Vagina (tissue), 2 donors: Measurements from ENCODE around the gene CCDC197. TPM values are rescaled to one million over a fixed set of nuclear protein-coding genes. Genes with fewer than 3 reads are reported as not detected.
A peak's percentile ranks its signal among the peaks of the same experiment; 100 is the strongest.

ENCODE experiments used
- DNase-seq, 2 donors: peaks; one replicate each; pipeline ENCODE4 v3.0.0-alpha.2; 2017; ENCODE audit errors: extremely low spot score in 2 of 2
- H3K27ac ChIP-seq: fragments of 200-600 bp; sonication (generic); one replicate; pipeline ENCODE4 v1.5.1; 2019
- H3K27me3 ChIP-seq: fragments of 200-600 bp; sonication (generic); one replicate; pipeline ENCODE4 v1.5.1; 2019
- H3K36me3 ChIP-seq, 2 donors: fragments of 200-600 bp; sonication (generic); one replicate each; pipeline ENCODE4 v1.5.1; 2017 to 2019
- H3K4me1 ChIP-seq: fragments of 200-600 bp; sonication (generic); one replicate; pipeline ENCODE4 v1.5.1; 2019
- H3K4me3 ChIP-seq, 2 donors: fragments of 200-600 bp; sonication (generic); 1 replicate in 1 of 2; 2 replicates in 1 of 2; pipeline ENCODE4 v1.5.1; 2016 to 2019
- H3K9me3 ChIP-seq: fragments of 200-600 bp; sonication (generic); one replicate; pipeline ENCODE4 v1.5.1; 2019
- CTCF ChIP-seq, 3 experiments: fragments of 450-650 bp in 2 of 3; fragments of 200-600 bp in 1 of 3; sonication (generic) in 1 of 3; IDR thresholded peaks; one replicate each; pipeline ENCODE4 v1.5.1; 2017 to 2019; ENCODE audit warnings: antibody characterized with exemption in 3 of 3, mild to moderate bottlenecking in 2 of 3, moderate library complexity in 2 of 3
- POLR2A ChIP-seq, 2 donors: fragments of 450-650 bp; IDR thresholded peaks; one replicate each; pipeline ENCODE4 v1.6.1; 2017; ENCODE audit warnings: antibody characterized with exemption in 2 of 2, mild to moderate bottlenecking in 2 of 2, moderate library complexity in 2 of 2
- POLR2AphosphoS5 ChIP-seq, 2 donors: sonication (generic); formaldehyde crosslinking; IDR thresholded peaks; one replicate each; pipeline ENCODE4 v1.9.0; 2017; ENCODE audit warnings: antibody characterized with exemption in 2 of 2, mild to moderate bottlenecking in 2 of 2, low read depth in 1 of 2; ENCODE audit not compliant: insufficient read depth in 1 of 2
- intact Hi-C: fragments of 100-400 bp; cut with DNase I; formaldehyde crosslinking; loops from one replicate; pipeline ENCODE4 v1.15.1; 2023
- total RNA-seq: library from RNA; depleted of rRNA; stranded (reverse); fragments of >200 nt; gene quantifications from one replicate; pipeline ENCODE4 v1.2.3, GENCODE V29; 2016

Gene CCDC197
- total RNA-seq, 1 donor from 2014 or later, result not detected

- H3K9me3 ChIP-seq, result no peaks in the 10 kb centered on the region
- TF ChIP-seq POLR2A (IDR thresholded peaks at IDR 0.05) (no peak), POLR2AphosphoS5 (IDR thresholded peaks at IDR 0.05; ENCODE audit: insufficient read depth in 1 of 2, low read depth in 1 of 2) (peak in 1 of 2 donors; percentile 18)
- peaks cover 17% of the 10 kb centered on the region for H3K4me1 ChIP-seq
- H3K27ac ChIP-seq, result no peak overlapping the region
- H3K4me3 ChIP-seq, result no peak overlapping the region
- intact Hi-C loops, result no loop called here
- H3K36me3 ChIP-seq, result no peaks in the 10 kb centered on the region
- no peaks in the 10 kb centered on the region for H3K27me3 ChIP-seq
- no peak for DNase-seq
Observed at GRCh38 chr14:93954900-93955849, 41.9 kb upstream of the CCDC197 start.

GRCh38 chr14:93955850-93956481 is 41.1 kb upstream of the CCDC197 start:
- no peak overlapping the region for H3K4me3 ChIP-seq
- intact Hi-C loops, result no loop called here

GRCh38 chr14:93956514-93957332 is 40.4 kb upstream of the CCDC197 start:
- Histone ChIP-seq H3K9me3 (no peaks in the 10 kb centered on the region), H3K4me1 (peaks cover 17% of the 10 kb centered on the region), H3K36me3 (no peaks in the 10 kb centered on the region), H3K27me3 (no peaks in the 10 kb centered on the region), H3K4me3 (no peak overlapping the region), H3K27ac (no peak overlapping the region)
- intact Hi-C loops, result no loop called here
- TF ChIP-seq CTCF (IDR thresholded peaks at IDR 0.05), result no peak
- no peak for TF ChIP-seq POLR2AphosphoS5 (IDR thresholded peaks at IDR 0.05; ENCODE audit: insufficient read depth in 1 of 2, low read depth in 1 of 2)
- no peak for TF ChIP-seq POLR2A (IDR thresholded peaks at IDR 0.05)
- DNase-seq, result no peak

More at GRCh38 chr14:93955850-93956481, 41.1 kb upstream of the CCDC197 start:
- DNase-seq, result no peak
- Histone ChIP-seq H3K4me1 (peaks cover 17% of the 10 kb centered on the region), H3K36me3 (no peaks in the 10 kb centered on the region), H3K9me3 (no peaks in the 10 kb centered on the region), H3K27me3 (no peaks in the 10 kb centered on the region), H3K27ac (no peak overlapping the region)
- TF ChIP-seq POLR2AphosphoS5 (IDR thresholded peaks at IDR 0.05; ENCODE audit: insufficient read depth in 1 of 2, low read depth in 1 of 2), result no peak
- no peak for TF ChIP-seq CTCF (IDR thresholded peaks at IDR 0.05)
- no peak for TF ChIP-seq POLR2A (IDR thresholded peaks at IDR 0.05)

- TF ChIP-seq CTCF (IDR thresholded peaks at IDR 0.05) (no peak), POLR2AphosphoS5 (IDR thresholded peaks at IDR 0.05; ENCODE audit: insufficient read depth in 1 of 2, low read depth in 1 of 2) (no peak), POLR2A (IDR thresholded peaks at IDR 0.05) (no peak)
Observed at GRCh38 chr14:93957333-93957710, 39.8 kb upstream of the CCDC197 start.

More at GRCh38 chr14:93957333-93957710, 39.8 kb upstream of the CCDC197 start:
- Histone ChIP-seq H3K4me3 (no peak overlapping the region), H3K9me3 (no peaks in the 10 kb centered on the region), H3K4me1 (peaks cover 17% of the 10 kb centered on the region), H3K36me3 (no peaks in the 10 kb centered on the region), H3K27me3 (no peaks in the 10 kb centered on the region), H3K27ac (no peak overlapping the region)
- intact Hi-C loops, result no loop called here
- DNase-seq, result no peak
